Measurements from ENCODE around the gene CDK14.

CDK14 gene

DNA sequence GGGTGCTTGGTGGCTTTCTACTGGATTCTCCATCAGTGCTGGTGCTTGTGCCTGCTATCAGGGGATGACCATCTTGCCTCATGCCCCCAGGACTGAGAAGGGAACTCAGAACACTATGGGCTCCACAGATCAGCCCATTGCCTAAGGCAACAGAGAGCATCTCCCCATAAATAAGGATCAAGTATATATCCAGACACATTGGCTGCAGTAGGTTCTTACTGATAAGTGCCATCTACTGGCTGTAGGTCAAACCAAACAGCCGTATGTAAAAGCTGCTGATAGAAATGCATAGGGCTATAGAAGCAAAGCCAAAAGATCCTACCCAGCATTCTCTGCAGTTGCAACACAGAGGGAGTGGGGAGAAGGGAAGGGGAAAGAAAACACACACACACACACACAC is 153.7 kb downstream of the CDK14 start:
- DNase-seq (ENCODE audit: low read depth in 1 of 2, low spot score in 1 of 2), result peak; percentile 12 to 15
- H3K27ac ChIP-seq (replicated peaks), result no peak overlapping the region
- no peak overlapping the region for H3K4me3 ChIP-seq (replicated peaks; ENCODE audit: insufficient read depth, low read length)
- TF ChIP-seq, protein P1, sequence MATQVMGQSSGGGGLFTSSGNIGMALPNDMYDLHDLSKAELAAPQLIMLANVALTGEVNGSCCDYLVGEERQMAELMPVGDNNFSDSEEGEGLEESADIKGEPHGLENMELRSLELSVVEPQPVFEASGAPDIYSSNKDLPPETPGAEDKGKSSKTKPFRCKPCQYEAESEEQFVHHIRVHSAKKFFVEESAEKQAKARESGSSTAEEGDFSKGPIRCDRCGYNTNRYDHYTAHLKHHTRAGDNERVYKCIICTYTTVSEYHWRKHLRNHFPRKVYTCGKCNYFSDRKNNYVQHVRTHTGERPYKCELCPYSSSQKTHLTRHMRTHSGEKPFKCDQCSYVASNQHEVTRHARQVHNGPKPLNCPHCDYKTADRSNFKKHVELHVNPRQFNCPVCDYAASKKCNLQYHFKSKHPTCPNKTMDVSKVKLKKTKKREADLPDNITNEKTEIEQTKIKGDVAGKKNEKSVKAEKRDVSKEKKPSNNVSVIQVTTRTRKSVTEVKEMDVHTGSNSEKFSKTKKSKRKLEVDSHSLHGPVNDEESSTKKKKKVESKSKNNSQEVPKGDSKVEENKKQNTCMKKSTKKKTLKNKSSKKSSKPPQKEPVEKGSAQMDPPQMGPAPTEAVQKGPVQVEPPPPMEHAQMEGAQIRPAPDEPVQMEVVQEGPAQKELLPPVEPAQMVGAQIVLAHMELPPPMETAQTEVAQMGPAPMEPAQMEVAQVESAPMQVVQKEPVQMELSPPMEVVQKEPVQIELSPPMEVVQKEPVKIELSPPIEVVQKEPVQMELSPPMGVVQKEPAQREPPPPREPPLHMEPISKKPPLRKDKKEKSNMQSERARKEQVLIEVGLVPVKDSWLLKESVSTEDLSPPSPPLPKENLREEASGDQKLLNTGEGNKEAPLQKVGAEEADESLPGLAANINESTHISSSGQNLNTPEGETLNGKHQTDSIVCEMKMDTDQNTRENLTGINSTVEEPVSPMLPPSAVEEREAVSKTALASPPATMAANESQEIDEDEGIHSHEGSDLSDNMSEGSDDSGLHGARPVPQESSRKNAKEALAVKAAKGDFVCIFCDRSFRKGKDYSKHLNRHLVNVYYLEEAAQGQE (IDR thresholded peaks at IDR 0.05; ENCODE audit: insufficient replicate concordance, low read depth), result no peak
- TF ChIP-seq, protein P2, sequence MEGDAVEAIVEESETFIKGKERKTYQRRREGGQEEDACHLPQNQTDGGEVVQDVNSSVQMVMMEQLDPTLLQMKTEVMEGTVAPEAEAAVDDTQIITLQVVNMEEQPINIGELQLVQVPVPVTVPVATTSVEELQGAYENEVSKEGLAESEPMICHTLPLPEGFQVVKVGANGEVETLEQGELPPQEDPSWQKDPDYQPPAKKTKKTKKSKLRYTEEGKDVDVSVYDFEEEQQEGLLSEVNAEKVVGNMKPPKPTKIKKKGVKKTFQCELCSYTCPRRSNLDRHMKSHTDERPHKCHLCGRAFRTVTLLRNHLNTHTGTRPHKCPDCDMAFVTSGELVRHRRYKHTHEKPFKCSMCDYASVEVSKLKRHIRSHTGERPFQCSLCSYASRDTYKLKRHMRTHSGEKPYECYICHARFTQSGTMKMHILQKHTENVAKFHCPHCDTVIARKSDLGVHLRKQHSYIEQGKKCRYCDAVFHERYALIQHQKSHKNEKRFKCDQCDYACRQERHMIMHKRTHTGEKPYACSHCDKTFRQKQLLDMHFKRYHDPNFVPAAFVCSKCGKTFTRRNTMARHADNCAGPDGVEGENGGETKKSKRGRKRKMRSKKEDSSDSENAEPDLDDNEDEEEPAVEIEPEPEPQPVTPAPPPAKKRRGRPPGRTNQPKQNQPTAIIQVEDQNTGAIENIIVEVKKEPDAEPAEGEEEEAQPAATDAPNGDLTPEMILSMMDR (IDR thresholded peaks at IDR 0.05; ENCODE audit: insufficient read depth, low read length), result no peak
- TF ChIP-seq POLR2AphosphoS5 (IDR thresholded peaks at IDR 0.05; ENCODE audit: low read depth) (no peak), GABPA (IDR thresholded peaks at IDR 0.05; ENCODE audit: low read depth) (no peak), SPI1 (IDR thresholded peaks at IDR 0.05; ENCODE audit: borderline replicate concordance, low read depth) (no peak)
- H3K27me3 ChIP-seq (ENCODE audit: insufficient read depth, poor library complexity, severe bottlenecking), result no peaks in the 10 kb centered on the region

DNA sequence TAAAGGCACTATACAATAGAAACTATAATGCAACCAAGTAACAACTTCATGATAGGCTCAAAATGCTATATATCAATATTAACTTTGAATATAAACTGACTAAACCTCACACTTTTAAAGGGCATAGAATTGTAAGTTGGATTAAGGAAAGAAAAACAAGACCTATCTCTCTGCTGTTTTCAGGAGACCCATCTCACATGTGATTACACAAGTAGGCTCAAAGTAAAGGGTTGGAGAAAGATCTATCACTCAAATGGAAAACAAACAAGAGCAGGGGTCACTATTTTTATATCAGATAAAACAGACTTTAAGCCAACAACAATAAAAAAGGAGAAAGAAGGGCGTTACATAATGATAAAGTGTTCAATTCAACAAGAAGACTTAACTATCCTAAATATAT is 155.5 kb downstream of the CDK14 start:
- Histone ChIP-seq H3K27ac (replicated peaks) (no peak overlapping the region), H3K4me3 (replicated peaks; ENCODE audit: insufficient read depth, low read length) (no peak overlapping the region), H3K27me3 (ENCODE audit: insufficient read depth, poor library complexity, severe bottlenecking) (no peaks in the 10 kb centered on the region)
- TF ChIP-seq, protein P2 (IDR thresholded peaks at IDR 0.05; ENCODE audit: insufficient read depth, low read length), result no peak
- TF ChIP-seq SPI1 (IDR thresholded peaks at IDR 0.05; ENCODE audit: borderline replicate concordance, low read depth) (no peak), GABPA (IDR thresholded peaks at IDR 0.05; ENCODE audit: low read depth) (no peak), POLR2AphosphoS5 (IDR thresholded peaks at IDR 0.05; ENCODE audit: low read depth) (no peak)
- TF ChIP-seq, protein P1 (IDR thresholded peaks at IDR 0.05; ENCODE audit: insufficient replicate concordance, low read depth), result no peak
- DNase-seq (ENCODE audit: low read depth in 1 of 2, low spot score in 1 of 2), result no peak

DNA sequence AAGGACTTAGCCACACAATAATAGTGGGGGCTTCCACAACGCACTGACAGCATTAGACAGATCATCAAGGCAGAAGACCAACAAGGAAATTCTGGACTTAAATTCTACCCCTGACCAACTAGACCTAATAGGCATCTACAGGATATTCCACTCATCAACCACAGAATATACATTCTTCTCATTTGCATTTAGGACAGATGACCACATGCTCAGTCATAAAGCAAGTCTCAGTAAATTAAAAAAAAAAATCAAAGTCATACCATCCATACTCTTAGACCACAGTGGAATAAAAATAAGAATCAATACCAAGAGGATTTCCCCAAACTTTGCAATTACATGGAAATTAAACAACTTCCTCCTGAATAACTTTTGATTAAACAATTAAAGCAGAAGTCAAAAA is 155.9 kb downstream of the CDK14 start:
- no peak for DNase-seq (ENCODE audit: low read depth in 1 of 2, low spot score in 1 of 2)
- Histone ChIP-seq H3K27ac (replicated peaks) (no peak overlapping the region), H3K27me3 (ENCODE audit: insufficient read depth, poor library complexity, severe bottlenecking) (no peaks in the 10 kb centered on the region), H3K4me3 (replicated peaks; ENCODE audit: insufficient read depth, low read length) (no peak overlapping the region)
- no peak for TF ChIP-seq GABPA (IDR thresholded peaks at IDR 0.05; ENCODE audit: low read depth)
- no peak for TF ChIP-seq POLR2AphosphoS5 (IDR thresholded peaks at IDR 0.05; ENCODE audit: low read depth)
- TF ChIP-seq, protein P1 (IDR thresholded peaks at IDR 0.05; ENCODE audit: insufficient replicate concordance, low read depth), result no peak
- TF ChIP-seq, protein P2 (IDR thresholded peaks at IDR 0.05; ENCODE audit: insufficient read depth, low read length), result no peak
- no peak for TF ChIP-seq SPI1 (IDR thresholded peaks at IDR 0.05; ENCODE audit: borderline replicate concordance, low read depth)
